ENCODE measurements around the gene PDSS1. TPM values are rescaled to one million over a fixed set of nuclear protein-coding genes. Genes with fewer than 3 reads are reported as not detected.

The PDSS1 gene
- total RNA-seq, 2 experiments from 2014 or later, result 3.8 to 4.5 TPM

DNA sequence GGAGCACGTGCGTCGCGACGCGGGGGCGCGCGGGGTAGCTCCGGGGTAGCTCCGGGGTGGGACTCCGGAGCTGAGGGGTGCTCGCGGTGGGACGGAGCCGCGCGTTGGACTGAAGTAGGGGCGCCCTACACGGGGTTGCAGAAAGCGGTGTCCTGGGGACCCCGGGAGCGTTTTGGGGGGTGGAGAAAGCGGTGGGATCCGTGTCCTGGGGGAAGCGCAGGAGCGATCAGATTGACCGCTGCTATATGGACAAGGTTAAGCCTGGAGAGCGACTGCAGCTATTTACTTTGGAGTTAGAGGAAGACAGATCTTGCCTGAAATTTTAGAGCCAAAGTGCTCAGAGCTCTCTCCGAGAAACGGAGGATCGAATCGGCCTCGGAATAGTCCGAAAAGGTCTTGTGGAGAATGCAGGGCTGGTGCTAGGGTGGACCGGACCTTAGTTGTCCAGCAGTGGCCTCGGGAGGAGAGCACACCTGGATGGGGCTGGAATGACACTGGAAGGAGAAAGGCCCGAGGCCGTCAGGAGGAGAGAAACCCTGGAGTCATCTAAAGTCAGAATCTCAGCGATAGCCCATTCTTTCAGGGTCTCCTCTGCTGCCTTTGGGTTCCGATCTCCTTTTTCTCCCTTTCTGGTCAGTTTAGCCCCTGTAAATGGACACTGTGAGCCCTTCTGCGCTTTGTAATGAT lies 564 bp downstream of the PDSS1 start:
- H3K9me3 Mint-ChIP-seq, result no peaks in the 10 kb centered on the region
- peaks cover 18% of the 10 kb centered on the region for H3K4me1 ChIP-seq (ENCODE audit: insufficient read depth, low read length)
- H3K4me1 Mint-ChIP-seq (ENCODE audit: low read depth), result peaks cover 41% of the 10 kb centered on the region
- peaks cover 5% of the 10 kb centered on the region for H3K36me3 ChIP-seq (ENCODE audit: insufficient read depth, low read length)
- H3K27ac Mint-ChIP-seq, result peak overlapping the region; percentile 82
- H3K9me3 ChIP-seq (ENCODE audit: control insufficient read depth in 1 of 2, insufficient read depth in 1 of 2, low read length in 2 of 2), result no peaks in the 10 kb centered on the region
- no peaks in the 10 kb centered on the region for H3K27me3 ChIP-seq (ENCODE audit: control insufficient read depth in 1 of 2, insufficient read depth in 2 of 2, low read length in 2 of 2)
- H3K36me3 Mint-ChIP-seq (ENCODE audit: low read depth), result peaks cover 30% of the 10 kb centered on the region
- ATAC-seq (ENCODE audit: poor library complexity) (peak; percentile 2), DNase-seq (no peak)
- intact Hi-C loops (cut with DNase I, micrococcal nuclease), result loop anchor here (1.0 to 10.0 kb wide), 4 partner anchors 15 to 807 kb away; partner anchors contain the start of genes MASTL (in 1 of the 2) and RAB18 (in 1 of the 2)
- no peak overlapping the region for H3K27ac ChIP-seq (ENCODE audit: low read depth in 1 of 2, low read length in 2 of 2)
- no peaks in the 10 kb centered on the region for H3K27me3 Mint-ChIP-seq
- CTCF ChIA-PET, result interaction anchor here (1.9 kb wide), 1 partner anchor 12 kb away, joined by 5 read pairs; no protein-coding TSS in a partner anchor
- peak overlapping the region; percentile 91 for H3K4me3 Mint-ChIP-seq
- TF ChIP-seq, protein P1, sequence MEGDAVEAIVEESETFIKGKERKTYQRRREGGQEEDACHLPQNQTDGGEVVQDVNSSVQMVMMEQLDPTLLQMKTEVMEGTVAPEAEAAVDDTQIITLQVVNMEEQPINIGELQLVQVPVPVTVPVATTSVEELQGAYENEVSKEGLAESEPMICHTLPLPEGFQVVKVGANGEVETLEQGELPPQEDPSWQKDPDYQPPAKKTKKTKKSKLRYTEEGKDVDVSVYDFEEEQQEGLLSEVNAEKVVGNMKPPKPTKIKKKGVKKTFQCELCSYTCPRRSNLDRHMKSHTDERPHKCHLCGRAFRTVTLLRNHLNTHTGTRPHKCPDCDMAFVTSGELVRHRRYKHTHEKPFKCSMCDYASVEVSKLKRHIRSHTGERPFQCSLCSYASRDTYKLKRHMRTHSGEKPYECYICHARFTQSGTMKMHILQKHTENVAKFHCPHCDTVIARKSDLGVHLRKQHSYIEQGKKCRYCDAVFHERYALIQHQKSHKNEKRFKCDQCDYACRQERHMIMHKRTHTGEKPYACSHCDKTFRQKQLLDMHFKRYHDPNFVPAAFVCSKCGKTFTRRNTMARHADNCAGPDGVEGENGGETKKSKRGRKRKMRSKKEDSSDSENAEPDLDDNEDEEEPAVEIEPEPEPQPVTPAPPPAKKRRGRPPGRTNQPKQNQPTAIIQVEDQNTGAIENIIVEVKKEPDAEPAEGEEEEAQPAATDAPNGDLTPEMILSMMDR (IDR thresholded peaks at IDR 0.05), result no peak
- peak overlapping the region; percentile 69 for H3K4me3 ChIP-seq (ENCODE audit: low read length)
- POLR2A ChIA-PET, result interaction anchor here (0.6 to 2.7 kb wide), 4 partner anchors 15 to 456 kb away, joined by 3 to 17 read pairs (median 6); partner anchors contain the start of gene YME1L1

DNA sequence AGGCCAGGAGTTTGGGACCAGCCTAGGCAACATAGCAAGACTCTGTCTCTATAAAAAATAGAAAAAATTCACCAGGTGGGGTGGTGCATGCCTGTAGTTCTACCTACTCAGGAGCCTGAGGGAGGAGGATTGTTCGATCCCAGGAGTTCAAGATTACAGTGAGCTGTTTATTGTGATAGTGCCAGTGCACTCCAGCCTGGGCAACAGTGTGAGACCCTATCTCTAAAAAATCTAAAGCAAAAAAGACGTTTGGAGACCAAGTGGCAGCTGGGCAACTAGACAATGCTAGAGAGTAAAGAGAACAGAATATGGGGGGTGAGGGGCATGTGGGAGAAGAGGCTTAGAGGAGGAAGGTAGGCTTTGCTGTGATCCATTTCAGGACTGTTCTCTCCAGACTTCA lies 1.4 kb downstream of the PDSS1 start:
- Mint-ChIP-seq H3K27ac (peak overlapping the region; percentile 82), H3K9me3 (no peaks in the 10 kb centered on the region), H3K4me1 (ENCODE audit: low read depth) (peaks cover 41% of the 10 kb centered on the region), H3K36me3 (ENCODE audit: low read depth) (peaks cover 35% of the 10 kb centered on the region), H3K4me3 (peak overlapping the region; percentile 91), H3K27me3 (no peaks in the 10 kb centered on the region)
- DNase-seq (no peak), ATAC-seq (ENCODE audit: poor library complexity) (no peak)
- POLR2A ChIA-PET, result no interaction called here
- H3K36me3 ChIP-seq (ENCODE audit: insufficient read depth, low read length), result peaks cover 5% of the 10 kb centered on the region
- H3K4me1 ChIP-seq (ENCODE audit: insufficient read depth, low read length), result peaks cover 18% of the 10 kb centered on the region
- TF ChIP-seq, protein P1 (IDR thresholded peaks at IDR 0.05), result no peak
- H3K9me3 ChIP-seq (ENCODE audit: control insufficient read depth in 1 of 2, insufficient read depth in 1 of 2, low read length in 2 of 2), result no peaks in the 10 kb centered on the region
- CTCF ChIA-PET, result no interaction called here
- no peak overlapping the region for H3K4me3 ChIP-seq (ENCODE audit: low read length)
- intact Hi-C loops (cut with DNase I, micrococcal nuclease), result loop anchor here (5.0 to 10.0 kb wide), 3 partner anchors 92 to 806 kb away; partner anchors contain the start of genes MASTL (in 1 of the 2) and RAB18 (in 1 of the 2)
- no peaks in the 10 kb centered on the region for H3K27me3 ChIP-seq (ENCODE audit: control insufficient read depth in 1 of 2, insufficient read depth in 2 of 2, low read length in 2 of 2)
- H3K27ac ChIP-seq (ENCODE audit: low read depth in 1 of 2, low read length in 2 of 2), result no peak overlapping the region

DNA sequence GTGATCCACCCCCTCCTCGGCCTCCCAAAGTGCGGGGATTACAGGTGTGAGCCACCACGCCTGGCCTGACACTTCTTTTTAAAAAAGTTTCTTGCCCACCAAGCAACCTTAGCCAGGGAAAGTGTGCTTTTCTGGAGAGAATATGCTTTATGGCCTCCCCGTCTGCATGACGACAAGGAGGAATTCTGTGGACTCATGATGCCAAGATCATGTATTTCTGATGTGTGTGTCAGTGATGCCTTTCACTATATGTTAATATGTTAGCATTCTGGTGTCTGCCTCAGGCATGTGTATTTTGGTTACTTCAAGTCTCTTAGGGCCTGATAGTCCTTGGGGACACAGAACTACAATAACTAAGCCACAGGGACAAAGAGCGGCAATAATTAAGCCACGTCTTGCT lies 2.1 kb downstream of the PDSS1 start:
- peaks cover 35% of the 10 kb centered on the region for H3K36me3 Mint-ChIP-seq (ENCODE audit: low read depth)
- no peaks in the 10 kb centered on the region for H3K9me3 ChIP-seq (ENCODE audit: control insufficient read depth in 1 of 2, insufficient read depth in 1 of 2, low read length in 2 of 2)
- CTCF ChIA-PET, result no interaction called here
- no peak overlapping the region for H3K27ac Mint-ChIP-seq
- intact Hi-C loops (cut with DNase I, micrococcal nuclease), result loop anchor here (5.0 to 10.0 kb wide), 3 partner anchors 92 to 805 kb away; partner anchors contain the start of genes MASTL (in 1 of the 2) and RAB18 (in 1 of the 2)
- H3K4me3 ChIP-seq (ENCODE audit: low read length), result no peak overlapping the region
- H3K36me3 ChIP-seq (ENCODE audit: insufficient read depth, low read length), result peaks cover 5% of the 10 kb centered on the region
- H3K4me1 Mint-ChIP-seq (ENCODE audit: low read depth), result peaks cover 41% of the 10 kb centered on the region
- H3K9me3 Mint-ChIP-seq, result no peaks in the 10 kb centered on the region
- peaks cover 18% of the 10 kb centered on the region for H3K4me1 ChIP-seq (ENCODE audit: insufficient read depth, low read length)
- TF ChIP-seq, protein P1 (IDR thresholded peaks at IDR 0.05), result no peak
- POLR2A ChIA-PET, result no interaction called here
- ATAC-seq (ENCODE audit: poor library complexity), result no peak
- H3K27me3 ChIP-seq (ENCODE audit: control insufficient read depth in 1 of 2, insufficient read depth in 2 of 2, low read length in 2 of 2), result no peaks in the 10 kb centered on the region
- peak overlapping the region; percentile 72 for H3K4me3 Mint-ChIP-seq
- no peak for DNase-seq
- no peaks in the 10 kb centered on the region for H3K27me3 Mint-ChIP-seq
- H3K27ac ChIP-seq (ENCODE audit: low read depth in 1 of 2, low read length in 2 of 2), result no peak overlapping the region
